Neural progenitor cell (in vitro differentiated cells): ENCODE measurements around the gene BFSP2.

ENCODE experiments used
- CTCF ChIP-seq: fragments of 200-600 bp; sonication (generic); IDR thresholded peaks from 2 replicates; pipeline ENCODE4 v1.5.1; 2017; ENCODE audit warnings: antibody characterized with exemption, mild to moderate bottlenecking
- EZH2 ChIP-seq: fragments of 200-600 bp; sonication (generic); IDR thresholded peaks from 2 replicates; pipeline ENCODE4 v1.6.1; 2017; ENCODE audit warnings: antibody characterized with exemption, mild to moderate bottlenecking, moderate library complexity
- EZH2phosphoT487 ChIP-seq: fragments of 200-600 bp; sonication (generic); IDR thresholded peaks from 2 replicates; pipeline ENCODE4 v1.6.1; 2017; ENCODE audit warnings: antibody characterized with exemption

DNA sequence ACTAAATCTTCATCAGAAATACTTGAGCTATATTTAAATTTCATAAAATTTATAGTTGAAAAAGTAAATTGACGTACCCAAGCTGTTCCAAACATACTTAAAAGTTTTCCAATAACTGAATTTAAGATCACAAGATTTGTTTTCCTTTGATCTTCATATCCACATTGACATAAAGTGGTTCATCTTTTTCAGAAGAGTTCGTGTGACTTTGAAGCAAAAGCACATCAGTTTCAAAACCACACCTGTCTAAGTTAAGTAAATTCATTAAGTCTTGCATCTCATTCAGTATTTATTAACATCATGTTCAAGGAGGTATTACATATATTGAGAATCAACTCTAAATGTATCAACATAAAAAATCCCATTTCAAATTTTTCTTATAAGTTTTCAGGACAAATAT is 79.5 kb downstream of the BFSP2 start:
- TF ChIP-seq CTCF: no peak
- TF ChIP-seq EZH2: no peak
- no peak for TF ChIP-seq EZH2phosphoT487
